Measurements from ENCODE around the gene SYNE3. TPM values are rescaled to one million over a fixed set of nuclear protein-coding genes. Genes with fewer than 3 reads are reported as not detected.
A peak's percentile ranks its signal among the peaks of the same experiment; 100 is the strongest.

The SYNE3 gene
- total RNA-seq, result 100 to 1,000 TPM in 1 of 3 donors, 10 to 100 TPM in 2; 13.5 to 112 (median 22.0) TPM

- TF ChIP-seq POLR2AphosphoS5 (IDR thresholded peaks at IDR 0.05) (no peak), POLR2A (IDR thresholded peaks at IDR 0.05) (no peak), CTCF (IDR thresholded peaks at IDR 0.05) (no peak)
- Histone ChIP-seq H3K27ac (peak within 1 kb of the TSS; percentile 79 to 93), H3K4me3 (peak within 1 kb of the TSS; percentile 79 to 94 (median 81)), H3K4me1 (peaks cover 11 to 19% of the 10 kb centered on the region in 2 donors), H3K36me3 (no peaks in the 10 kb centered on the region), H3K27me3 (no peaks in the 10 kb centered on the region), H3K9me3 (no peaks in the 10 kb centered on the region)
- DNase-seq (ENCODE audit: low spot score in 2 of 2), result no peak
- intact Hi-C loops (cut with DNase I; ENCODE audit: low total_unique reads), result loop anchor here (10.0 kb wide), 1 partner anchor 72 kb away; no protein-coding TSS in a partner anchor
Measured at GRCh38 chr14:95516554-95517181, at the start of gene SYNE3. Gene SYNE3, minus strand, starts transcription at chr14:95516650. Its CDS starts 40,829 bp downstream, at chr14:95475821.

GRCh38 chr14:95564060-95564459 is 47.6 kb upstream of the SYNE3 start:
- no peak overlapping the region for H3K4me3 ChIP-seq
- no peaks in the 10 kb centered on the region for H3K9me3 ChIP-seq
- no peaks in the 10 kb centered on the region for H3K36me3 ChIP-seq
- TF ChIP-seq POLR2AphosphoS5 (IDR thresholded peaks at IDR 0.05) (no peak), POLR2A (IDR thresholded peaks at IDR 0.05) (no peak), CTCF (IDR thresholded peaks at IDR 0.05) (no peak)
- no peaks in the 10 kb centered on the region for H3K4me1 ChIP-seq
- DNase-seq (ENCODE audit: low spot score in 2 of 2), result no peak
- no peaks in the 10 kb centered on the region for H3K27me3 ChIP-seq
- intact Hi-C loops (cut with DNase I; ENCODE audit: low total_unique reads), result loop anchor here (5.0 kb wide), 1 partner anchor 713 kb away; no protein-coding TSS in a partner anchor
- H3K27ac ChIP-seq, result no peak overlapping the region

- Histone ChIP-seq H3K27ac (no peak overlapping the region), H3K9me3 (no peaks in the 10 kb centered on the region), H3K27me3 (no peaks in the 10 kb centered on the region), H3K36me3 (no peaks in the 10 kb centered on the region), H3K4me1 (no peaks in the 10 kb centered on the region), H3K4me3 (peak overlapping the region in 1 of 3 donors; percentile 44)
- no peak for DNase-seq (ENCODE audit: low spot score in 2 of 2)
- intact Hi-C loops (cut with DNase I; ENCODE audit: low total_unique reads), result loop anchor here (5.0 kb wide), 1 partner anchor 714 kb away; no protein-coding TSS in a partner anchor
- no peak for TF ChIP-seq CTCF (IDR thresholded peaks at IDR 0.05)
- TF ChIP-seq POLR2AphosphoS5 (IDR thresholded peaks at IDR 0.05), result no peak
- no peak for TF ChIP-seq POLR2A (IDR thresholded peaks at IDR 0.05)
Measured at GRCh38 chr14:95562892-95563685, 46.6 kb upstream of the SYNE3 start.

GRCh38 chr14:95561001-95561412 is 44.6 kb upstream of the SYNE3 start:
- peak; percentile 85 to 92 for DNase-seq (ENCODE audit: low spot score in 2 of 2)
- Histone ChIP-seq H3K36me3 (no peaks in the 10 kb centered on the region), H3K27ac (no peak overlapping the region), H3K4me1 (no peaks in the 10 kb centered on the region), H3K9me3 (no peaks in the 10 kb centered on the region), H3K27me3 (no peaks in the 10 kb centered on the region), H3K4me3 (no peak overlapping the region)
- peak; percentile 95 to 99 (median 99) for TF ChIP-seq CTCF (IDR thresholded peaks at IDR 0.05)
- peak in 1 of 3 donors; percentile 39 for TF ChIP-seq POLR2AphosphoS5 (IDR thresholded peaks at IDR 0.05)
- no peak for TF ChIP-seq POLR2A (IDR thresholded peaks at IDR 0.05)
- intact Hi-C loops (cut with DNase I; ENCODE audit: low total_unique reads), result loop anchor here (5.0 kb wide), 1 partner anchor 716 kb away; no protein-coding TSS in a partner anchor

GRCh38 chr14:95559203-95559602 is 42.8 kb upstream of the SYNE3 start:
- no peak overlapping the region for H3K4me3 ChIP-seq
- H3K9me3 ChIP-seq, result no peaks in the 10 kb centered on the region
- H3K36me3 ChIP-seq, result no peaks in the 10 kb centered on the region
- DNase-seq (ENCODE audit: low spot score in 2 of 2), result no peak
- intact Hi-C loops (cut with DNase I; ENCODE audit: low total_unique reads), result no loop called here
- no peak overlapping the region for H3K27ac ChIP-seq
- H3K4me1 ChIP-seq, result no peaks in the 10 kb centered on the region
- H3K27me3 ChIP-seq, result no peaks in the 10 kb centered on the region
- TF ChIP-seq CTCF (IDR thresholded peaks at IDR 0.05), result no peak
- no peak for TF ChIP-seq POLR2AphosphoS5 (IDR thresholded peaks at IDR 0.05)
- no peak for TF ChIP-seq POLR2A (IDR thresholded peaks at IDR 0.05)

Measured in breast epithelium (tissue), 4 donors.